ELR (cell line): Measurements from ENCODE around the gene PPIF.

ENCODE experiments used
- DNase-seq: peaks from one replicate; pipeline ENCODE4 v3.0.0-alpha.2; 2015; ENCODE audit warnings: low read depth

PPIF gene

GRCh38 chr10:79313911-79314439, 33.3 kb upstream of the PPIF start:
- DNase-seq: no peak

- DNase-seq: no peak
These were observed 32.3 kb upstream of the PPIF start for GRCh38 chr10:79314761-79315601.

DNA sequence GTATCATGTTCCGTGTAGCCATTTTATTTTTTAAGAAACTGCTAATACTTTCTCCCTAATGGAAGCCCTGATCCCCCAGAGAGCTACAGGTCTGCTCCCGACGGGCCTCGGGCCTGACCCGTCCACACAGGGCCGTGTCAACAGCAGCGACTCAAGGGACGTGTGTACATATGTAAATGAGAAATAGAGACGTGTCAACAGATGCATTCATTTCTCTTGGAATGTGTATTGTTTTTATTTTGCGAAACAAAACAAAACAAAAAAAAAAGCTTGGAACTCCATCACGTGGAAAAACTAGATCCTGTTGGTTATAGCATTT, 31.7 kb upstream of the PPIF start:
- no peak for DNase-seq

DNA sequence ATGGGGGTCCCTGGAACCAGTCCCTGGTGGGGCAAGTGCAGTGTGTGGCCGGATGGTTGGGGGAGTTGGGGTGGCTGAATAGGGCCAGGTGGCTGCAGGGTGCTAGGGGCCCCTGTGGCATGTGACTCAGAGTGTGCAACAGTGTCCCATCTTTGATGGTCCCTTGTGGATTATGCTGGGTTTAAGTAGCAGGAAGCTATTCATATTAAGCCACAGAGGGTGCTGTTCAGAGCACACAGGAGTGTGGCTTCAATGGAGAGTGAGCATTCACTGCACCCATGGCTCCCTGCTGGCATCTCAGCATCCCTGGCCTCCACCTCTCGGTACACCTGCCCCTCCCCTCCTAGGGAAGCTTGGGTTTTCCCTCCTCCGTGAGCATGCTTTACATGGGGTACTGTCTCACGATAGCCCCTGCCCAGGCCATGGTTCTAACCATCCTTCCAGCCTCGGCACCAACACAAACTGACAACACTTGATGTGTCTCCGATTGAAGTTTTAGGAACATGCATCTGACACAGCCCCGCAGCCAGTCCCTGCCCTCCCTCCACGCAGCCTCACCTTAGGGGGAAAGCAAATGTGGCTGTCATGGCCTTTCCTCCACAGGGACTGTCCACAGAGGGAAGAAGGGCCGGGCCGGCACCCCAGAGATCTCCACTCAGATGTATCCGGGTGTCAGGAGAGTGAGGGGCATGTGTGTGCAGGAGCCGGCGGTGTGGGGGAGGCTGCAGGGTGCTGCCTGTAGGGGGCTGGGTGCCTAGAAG, 30.4 kb upstream of the PPIF start:
- DNase-seq: peak; percentile 58

GRCh38 chr10:79318369-79318768, 28.9 kb upstream of the PPIF start:
- DNase-seq: no peak

DNA sequence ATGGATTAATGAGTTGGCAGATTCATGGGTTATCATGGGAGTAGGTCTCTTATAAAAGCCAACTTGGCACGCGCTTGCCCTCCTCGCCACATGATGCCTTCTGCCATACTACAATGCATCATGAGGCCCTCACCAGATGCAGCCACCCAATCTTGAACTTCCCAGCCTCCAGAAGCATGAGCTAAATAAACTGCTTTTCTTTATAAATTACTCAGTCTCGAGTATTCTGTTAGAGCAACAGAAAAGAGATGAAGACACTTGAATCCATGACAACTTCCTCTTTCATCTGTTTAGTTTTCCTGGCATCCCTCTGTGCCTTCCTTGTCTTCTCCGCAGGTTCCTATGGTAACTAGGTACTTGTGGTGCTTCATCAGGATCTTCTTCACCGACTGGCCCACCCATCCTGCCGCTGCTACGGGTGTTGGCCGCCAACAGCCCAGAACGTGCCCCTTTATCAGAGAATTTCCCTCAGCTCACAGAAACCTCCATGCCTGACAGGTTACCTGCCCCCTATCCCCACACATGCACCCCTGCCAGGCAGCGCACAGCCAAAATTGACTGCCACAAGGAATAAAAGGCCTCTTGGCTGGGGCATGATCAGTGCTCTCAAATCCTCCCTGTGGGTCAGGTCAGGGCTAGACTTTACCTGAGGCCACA, 28.0 kb upstream of the PPIF start:
- DNase-seq: no peak

- no peak for DNase-seq
These were observed 27.0 kb upstream of the PPIF start for GRCh38 chr10:79320316-79320715.

GRCh38 chr10:79320820-79321493, 26.3 kb upstream of the PPIF start:
- peak; percentile 99 for DNase-seq

- no peak for DNase-seq
These were observed 25.8 kb upstream of the PPIF start for GRCh38 chr10:79321494-79321882.

DNA sequence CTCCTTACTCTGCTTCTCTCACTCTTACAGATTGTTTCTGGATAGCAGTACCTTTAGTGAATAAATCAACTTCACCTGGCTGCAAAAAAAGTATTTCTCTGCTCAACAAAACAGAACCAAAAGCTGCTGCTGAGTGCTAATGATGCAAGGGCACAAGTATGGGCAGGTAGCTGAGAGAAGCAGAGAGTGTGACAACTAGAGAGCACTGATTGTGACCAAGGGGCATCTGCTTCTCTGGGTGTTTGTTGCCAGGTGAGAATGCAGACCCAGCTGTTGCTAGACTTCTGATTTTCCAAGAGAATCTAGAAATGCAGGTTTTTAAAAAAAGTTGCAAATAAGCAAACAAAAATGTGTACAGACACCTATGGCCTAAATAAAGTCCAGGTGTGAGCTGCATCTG, 25.3 kb upstream of the PPIF start:
- no peak for DNase-seq

GRCh38 chr10:79322616-79323543, 24.4 kb upstream of the PPIF start:
- DNase-seq: peak; percentile 84

DNA sequence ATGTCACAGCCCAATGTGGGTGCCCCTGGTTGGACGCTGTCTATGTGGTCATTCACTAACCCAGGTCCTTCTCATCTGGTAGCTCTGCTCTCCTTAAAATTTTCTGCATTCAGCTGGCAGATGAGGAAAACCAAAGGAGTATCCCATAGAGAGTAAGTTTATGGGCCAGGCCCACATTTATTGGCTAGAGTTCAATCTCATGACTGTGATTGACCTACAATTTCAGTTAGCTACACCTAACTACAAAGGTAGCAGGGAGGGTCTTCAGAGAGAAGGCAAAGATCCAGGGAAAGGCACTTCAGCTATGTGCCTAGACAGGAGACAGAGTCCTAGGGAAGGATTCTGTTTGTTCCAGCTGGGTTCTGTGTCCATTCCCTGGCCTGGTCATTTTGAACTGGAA, 23.7 kb upstream of the PPIF start:
- DNase-seq: no peak

DNA sequence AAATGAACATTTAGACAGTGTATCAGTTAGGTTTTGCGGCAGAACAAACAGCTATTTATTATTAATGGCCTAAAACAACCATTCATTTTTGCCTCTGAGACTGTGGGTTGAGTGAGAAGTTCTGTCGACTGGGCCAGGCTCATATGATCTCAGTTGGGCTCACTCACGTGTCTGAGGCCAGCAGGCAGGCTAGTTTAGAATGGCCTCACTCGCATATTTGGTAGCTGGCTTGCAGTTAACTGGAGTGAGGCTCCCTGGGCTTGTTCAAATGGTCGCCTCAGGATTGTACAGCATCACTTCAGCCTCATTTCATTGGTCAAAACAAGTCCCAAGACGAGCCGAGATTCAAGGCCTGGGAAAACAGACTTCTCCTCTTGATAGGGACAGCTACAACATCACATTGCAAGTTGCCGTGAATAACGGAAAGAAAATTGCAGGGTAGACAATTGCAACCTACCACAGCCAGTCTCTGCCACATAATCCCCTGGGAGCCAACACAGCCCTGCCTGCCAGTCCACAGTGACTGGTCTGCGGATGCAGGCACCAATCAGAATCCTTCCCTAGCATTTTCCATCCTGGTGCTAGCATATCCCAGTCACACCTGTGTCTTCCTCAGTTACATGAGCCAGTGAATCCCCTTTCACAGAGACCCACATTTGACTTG, 23.1 kb upstream of the PPIF start:
- DNase-seq: no peak

GRCh38 chr10:79326361-79327089, 20.7 kb upstream of the PPIF start:
- no peak for DNase-seq

DNA sequence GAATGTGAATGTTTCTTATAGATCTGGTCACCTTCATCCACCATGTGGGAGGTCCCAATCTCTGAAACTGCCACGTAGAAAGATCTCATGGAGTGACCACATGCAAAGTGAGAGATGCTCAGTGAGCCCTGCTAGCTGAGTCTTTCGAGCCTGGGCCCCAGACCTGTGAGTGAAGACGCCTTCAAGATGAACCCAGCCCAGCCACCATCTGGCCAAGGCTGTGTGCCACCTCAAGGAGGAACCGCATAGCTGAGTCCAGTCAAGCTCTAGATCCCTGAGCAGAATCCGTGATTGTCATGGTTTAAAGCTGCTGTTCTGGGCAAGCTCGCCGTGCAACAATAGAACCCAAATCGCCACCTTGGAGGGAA, 20.2 kb upstream of the PPIF start:
- DNase-seq: no peak

DNA sequence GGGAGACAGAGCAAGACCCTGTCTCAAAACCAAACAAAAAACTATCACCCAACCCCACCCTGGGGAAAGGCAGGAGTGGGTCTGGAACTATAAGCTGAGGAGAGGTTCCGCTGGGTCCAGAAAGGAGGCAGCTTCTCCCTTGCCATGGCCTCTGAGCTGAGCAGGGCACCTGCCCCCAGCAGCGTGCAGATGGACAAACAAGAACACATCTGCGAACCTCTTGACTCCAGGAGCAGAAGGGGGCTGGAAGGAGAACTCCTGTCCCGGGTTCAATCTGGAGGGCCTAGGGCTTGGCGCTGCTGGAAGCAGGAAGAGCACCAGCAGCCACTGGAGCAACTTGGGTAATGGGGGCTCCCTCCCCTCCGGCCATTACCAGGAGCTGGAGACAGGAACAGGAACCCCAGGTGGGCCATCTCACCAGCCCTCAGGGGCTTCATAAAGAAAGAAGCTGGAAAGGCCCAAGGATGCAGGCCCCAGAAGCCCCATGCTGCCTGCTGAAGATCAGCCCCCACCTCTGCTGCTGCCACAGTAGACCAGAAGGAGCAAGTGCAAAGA, 19.0 kb upstream of the PPIF start:
- DNase-seq: no peak

- DNase-seq: peak; percentile 91
These were observed 18.3 kb upstream of the PPIF start for GRCh38 chr10:79328737-79329504.

- DNase-seq: no peak
These were observed 17.7 kb upstream of the PPIF start for GRCh38 chr10:79329529-79329928.

GRCh38 chr10:79331226-79331625, 16.0 kb upstream of the PPIF start:
- peak; percentile 64 for DNase-seq
